DMS53 (cell line): ENCODE data around the gene CYP27A1.

Source experiments
- DNase-seq: peaks from one replicate; lab custom pipeline; 2025; lab: John Stamatoyannopoulos, UW

Gene CYP27A1

DNA sequence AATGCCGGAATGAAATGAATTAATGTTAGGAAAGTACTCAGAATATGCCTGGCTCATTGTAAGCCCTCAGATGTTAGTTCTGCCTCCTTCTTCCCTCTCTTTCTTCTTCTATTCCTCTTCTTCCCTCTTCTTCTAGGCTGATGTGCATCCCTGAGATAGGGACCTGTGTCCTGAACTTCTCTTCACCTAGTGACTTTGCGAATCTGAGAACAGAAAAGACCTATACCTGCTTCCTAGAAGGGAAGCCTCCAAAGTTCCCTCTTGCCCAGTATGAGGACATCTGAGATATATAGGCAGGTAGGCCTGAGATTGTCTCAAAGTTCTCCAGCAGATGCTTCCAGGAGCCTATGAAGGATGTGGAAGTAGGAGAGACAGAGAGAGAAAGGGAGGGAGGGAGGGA lies 8.1 kb upstream of the CYP27A1 start:
- no peak for DNase-seq

DNA sequence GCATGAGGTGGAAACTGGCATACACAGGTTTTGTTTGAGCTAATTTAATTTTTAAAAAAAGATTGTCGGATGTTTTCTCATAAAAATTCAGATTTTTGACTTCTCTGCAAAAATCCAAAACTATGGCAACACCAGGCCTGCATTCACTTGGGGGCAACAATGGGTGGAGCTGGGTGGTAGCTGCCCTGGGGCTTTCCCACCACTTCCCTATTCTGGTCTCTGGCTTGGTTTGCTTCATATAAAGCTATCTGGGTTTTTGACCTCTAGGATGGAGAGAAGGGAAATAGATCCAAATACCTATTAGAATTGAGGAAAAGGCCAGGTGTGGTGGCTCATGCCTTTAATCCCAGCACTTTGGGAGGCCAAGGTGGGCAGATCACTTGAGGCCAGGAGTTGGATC lies 5.5 kb upstream of the CYP27A1 start:
- no peak for DNase-seq

DNA sequence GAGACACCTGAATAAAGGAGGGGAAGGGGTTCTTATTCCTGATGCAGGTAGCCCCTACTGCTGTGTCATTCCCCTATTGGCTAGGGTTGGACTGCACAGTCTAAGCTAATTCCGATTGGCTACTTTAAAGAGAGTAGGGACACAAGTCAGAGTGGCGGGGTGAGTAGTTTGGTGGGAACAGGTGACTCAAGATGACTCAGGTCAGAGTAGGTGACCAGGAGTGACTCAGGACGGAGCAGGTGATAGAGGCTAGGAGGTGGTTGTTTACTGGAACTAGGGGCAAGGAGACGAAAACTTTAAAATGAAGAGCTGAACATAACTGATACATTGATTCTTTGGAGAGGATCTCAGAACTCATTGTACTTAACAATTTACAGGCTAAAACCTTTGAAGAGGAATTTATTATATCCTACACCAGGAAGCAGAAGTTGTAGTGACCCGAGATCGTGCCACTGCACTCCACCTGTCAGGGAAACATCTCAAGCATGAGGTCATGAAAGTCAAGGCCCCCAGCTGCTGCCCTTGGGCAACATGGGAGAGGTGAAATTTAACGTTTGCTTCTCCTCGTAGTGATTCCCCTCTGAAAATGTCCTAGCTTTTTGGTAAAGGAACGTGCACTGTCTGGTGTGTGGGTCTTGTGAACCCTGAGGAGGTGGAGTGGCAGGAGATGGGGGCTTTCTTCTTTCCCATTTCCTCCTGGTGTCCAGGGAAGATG lies 4.5 kb upstream of the CYP27A1 start:
- DNase-seq, result peak; percentile 10

DNA sequence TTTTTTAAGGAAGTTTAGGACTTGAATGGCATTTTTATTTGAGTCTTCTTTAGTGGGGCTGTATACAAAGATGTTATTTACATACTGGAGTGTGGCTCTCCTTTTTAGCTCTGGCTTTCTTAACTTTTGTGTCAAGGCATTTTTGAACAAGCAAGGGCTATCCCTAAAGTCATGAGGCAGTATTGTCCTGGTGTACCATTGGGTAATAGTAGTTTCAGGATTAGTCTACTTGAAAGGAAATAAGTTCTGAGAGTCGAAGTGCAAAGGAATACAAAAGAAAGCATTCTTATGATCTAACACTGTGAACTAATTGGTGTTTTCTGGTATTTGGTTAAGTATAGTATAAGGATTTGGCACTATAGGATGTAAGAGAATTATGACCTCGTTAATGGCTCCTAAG lies 1.9 kb upstream of the CYP27A1 start:
- no peak for DNase-seq

DNA sequence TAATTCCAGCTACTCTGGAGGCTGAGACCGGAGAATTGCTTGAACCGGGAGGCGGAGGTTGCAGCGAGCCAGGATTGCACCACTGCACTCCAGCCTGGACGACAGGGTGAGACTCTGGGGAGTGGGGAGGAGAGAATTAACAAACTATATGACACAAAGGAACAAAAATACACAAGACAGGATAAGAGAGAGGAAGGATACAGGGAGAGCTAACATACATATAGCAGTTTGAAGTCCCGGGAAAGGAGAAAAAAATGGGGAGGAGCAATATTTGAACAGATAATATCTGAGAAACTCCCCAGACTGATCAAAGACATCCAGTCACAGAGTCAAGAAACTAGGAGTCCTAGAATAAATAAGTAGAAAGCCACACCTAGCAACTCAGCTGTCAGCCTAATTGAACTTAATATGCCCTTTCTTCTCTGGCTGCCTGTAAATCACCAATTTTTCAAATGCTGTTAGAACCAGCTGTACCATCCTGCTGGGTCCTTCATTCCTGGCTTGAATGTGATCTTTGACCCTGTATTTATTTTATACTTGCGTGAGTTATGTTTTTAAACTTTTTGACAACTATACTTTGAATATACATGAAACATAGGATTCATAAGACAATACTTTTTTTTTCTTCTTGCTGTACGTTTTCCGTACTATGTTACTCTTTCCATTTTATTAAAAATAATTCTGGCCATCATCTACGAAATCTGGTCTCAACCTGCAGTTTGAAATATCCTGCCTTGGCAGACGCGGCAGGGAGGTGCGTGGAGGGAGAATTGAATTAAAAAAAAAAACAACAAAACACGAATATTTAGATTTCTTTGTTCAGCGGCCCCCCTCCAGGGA lies 876 bp upstream of the CYP27A1 start:
- peak; percentile 19 for DNase-seq

DNA sequence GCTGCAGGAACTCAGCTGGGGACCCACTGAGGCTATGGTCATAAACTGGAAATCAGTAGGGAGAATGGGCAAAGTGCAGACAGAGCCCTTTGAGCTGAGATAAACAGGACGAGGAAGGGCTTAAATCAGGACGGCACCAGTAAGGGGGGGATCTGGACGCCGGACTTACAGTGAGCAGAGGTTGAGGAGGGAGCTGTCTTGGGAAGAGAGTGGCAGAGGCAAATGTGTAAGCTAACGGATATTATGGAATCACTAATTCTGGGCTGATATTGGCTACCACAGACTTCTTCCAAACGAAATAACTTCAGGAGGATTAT lies 539 bp downstream of the CYP27A1 start:
- no peak for DNase-seq

DNA sequence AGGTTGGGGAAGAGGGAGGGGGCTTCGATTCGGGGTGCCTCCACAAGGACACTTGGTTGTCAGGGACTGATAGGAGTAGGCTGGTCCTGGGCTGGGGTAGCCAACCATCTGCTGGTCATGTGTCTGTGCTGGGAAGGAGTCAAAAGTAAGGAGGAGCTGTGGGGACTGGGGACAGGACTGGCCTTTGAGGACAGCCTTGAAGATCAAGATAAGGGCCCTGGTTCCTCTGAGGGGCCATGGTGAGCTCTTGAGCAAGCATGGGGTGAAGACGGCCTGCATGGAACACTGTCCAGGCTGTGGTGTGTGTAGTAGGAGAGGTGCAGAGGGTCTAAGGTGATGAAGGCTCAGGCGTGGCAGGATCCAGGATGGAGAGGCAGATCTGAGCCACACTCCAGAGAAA lies 1.7 kb downstream of the CYP27A1 start:
- DNase-seq, result no peak

DNA sequence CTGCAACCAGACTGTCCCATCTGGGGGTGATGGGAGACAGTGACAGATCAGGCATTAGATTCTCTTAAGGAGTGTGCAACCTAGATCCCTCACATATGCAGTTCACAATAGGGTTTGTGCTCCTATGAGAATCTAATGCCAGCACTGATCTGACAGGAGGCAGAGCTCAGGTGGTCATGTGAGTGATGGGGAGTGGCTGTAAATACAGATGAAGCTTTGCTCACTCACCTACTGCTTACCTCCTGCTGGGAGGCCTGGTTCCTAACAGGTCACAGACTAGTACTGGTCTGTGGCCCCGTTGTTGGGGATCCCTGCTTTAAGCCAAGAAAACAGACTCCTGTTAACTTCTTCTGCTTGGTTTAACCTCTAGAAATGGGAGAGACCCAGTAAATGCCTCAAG lies 3.2 kb downstream of the CYP27A1 start:
- peak; percentile 25 for DNase-seq

DNA sequence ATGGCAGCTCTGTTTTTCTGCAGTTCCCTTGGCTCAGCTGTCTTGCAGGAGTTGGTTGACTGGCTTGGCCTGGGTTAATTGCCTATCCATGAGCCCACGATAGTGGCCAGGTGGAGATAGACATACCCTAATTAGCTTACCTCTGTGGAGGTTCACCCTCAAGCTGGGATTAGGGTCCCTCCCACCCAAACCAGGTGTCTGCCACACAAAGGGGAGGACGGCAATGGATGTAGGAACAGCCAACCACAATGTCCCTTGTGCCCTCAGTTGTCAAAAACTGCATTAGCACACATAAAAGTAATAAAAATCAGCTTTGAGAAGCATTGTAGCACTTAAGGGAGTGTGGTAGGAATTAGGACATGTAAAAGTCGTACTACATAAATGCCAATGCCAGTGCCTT lies 4.2 kb downstream of the CYP27A1 start:
- no peak for DNase-seq

DNA sequence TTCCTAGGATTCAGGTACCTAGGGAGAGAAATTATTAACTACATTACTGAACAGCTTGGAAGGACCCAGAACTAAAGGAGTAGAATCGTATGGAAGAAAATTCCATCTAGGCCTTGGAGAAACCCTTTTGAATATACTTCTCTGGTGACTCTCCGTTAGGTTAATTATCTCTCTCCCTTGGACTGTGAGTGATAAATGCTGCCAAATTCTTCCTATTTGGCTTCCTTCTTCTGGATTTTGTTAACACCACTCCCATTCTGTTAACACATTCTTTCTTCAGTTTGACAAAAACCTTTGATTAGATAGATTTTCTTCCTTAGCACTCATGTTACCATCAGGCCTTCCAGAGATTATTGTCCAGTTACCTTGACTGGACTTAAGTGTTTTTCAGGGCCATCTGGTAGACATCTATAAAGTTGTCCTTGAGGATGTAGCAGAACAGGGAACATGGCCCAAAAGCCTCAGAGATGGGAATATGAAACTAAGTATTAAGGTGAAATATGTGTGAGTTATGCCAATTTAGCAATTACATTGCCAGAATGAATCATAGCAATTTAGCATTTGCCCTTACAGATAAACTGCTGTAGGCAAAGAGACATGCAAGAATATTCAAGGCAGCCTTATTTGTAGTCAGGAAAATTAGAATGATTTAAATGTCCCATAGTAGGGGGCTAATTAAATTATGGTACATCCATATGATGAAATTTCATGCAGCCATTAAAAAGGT lies 6.7 kb downstream of the CYP27A1 start:
- no peak for DNase-seq

DNA sequence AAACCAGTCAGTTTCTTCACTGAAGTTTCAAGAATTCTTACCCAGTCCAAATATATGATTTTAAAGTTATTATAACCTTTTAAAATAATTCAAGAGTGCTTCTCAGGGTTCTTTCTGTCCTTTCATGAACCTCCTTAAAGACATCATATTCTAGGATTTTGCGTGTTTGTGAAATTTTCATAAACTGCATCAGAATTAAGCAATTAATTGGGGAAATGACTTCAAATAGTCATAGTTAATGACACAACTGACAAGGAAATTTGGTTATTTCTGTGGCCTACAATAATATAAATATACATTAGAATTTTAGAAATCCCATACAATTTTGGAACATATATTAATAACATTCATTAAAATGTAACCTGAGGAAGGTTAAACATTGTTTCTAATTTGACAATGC lies 10.5 kb downstream of the CYP27A1 start:
- no peak for DNase-seq

DNA sequence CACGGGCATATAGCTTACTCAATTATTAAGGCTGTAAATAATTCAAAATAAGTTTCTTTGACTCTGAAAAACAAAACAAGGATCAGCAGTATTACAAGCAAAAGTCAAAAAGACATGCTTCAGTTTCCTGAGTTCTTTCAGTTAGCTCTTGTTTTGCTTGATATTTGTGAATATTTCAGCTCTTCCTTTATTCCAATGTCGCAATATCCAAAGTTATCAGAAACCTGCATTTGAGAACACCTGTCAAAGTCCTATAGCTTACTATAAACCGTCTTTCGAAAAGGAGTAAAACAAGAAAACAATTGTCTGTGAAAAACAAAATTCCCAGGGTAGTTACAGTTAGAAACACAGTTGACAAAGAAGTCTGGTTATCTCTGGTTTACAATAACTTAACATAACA lies 14.7 kb downstream of the CYP27A1 start:
- DNase-seq, result no peak

DNA sequence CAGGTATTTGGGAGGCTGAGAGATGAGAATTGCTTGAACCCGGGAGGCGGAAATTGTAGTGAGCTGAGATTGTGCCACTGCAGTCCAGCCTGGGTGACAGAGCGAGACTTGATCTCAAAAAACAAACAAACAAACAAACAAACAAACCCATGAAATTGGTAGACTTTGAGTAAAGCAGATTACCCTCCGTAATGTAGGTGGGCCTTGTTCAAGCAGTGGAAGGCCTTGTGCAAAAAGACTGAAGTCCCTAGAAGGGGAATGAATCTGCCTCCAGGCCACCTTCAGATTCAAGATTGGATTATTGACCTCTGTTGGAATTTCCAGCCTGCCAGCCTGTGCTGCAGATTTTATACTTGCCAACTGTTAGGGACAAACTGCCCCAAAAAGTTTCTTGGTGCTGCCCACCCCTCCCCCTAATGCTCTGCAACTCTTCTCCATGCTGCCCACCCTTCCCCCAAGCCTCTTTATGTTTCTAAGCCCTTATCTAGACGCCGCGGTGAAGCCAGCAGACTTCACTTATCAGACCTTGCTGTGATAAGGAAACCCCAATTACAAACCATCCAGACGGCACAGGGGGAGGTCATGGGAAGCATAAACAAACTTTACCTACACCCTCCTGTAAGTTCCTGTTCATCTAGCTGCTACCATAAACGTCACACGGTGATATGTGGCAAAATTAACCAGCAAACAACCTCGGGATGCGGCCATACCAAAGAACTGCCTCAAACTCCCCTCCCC lies 17.0 kb downstream of the CYP27A1 start:
- no peak for DNase-seq

DNA sequence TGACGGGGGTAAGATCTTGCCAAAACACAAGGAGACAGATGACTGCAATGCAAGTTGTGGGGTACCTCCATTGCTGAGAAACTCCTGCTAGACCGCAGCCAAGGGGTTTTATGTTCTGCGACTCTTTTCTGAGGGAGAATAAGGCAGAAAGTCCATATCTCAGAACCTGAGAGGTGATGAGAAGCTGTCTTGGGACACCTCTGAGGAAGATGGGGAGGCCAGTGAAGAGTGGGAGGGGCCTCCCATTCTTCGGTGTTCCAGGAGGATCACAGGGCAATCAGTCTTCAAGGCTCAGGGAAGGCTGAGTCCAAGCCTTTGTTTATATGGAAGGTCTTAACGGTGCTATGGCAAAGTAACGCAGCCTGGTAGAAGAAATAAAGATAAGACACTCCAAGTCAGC lies 18.0 kb downstream of the CYP27A1 start:
- no peak for DNase-seq

DNA sequence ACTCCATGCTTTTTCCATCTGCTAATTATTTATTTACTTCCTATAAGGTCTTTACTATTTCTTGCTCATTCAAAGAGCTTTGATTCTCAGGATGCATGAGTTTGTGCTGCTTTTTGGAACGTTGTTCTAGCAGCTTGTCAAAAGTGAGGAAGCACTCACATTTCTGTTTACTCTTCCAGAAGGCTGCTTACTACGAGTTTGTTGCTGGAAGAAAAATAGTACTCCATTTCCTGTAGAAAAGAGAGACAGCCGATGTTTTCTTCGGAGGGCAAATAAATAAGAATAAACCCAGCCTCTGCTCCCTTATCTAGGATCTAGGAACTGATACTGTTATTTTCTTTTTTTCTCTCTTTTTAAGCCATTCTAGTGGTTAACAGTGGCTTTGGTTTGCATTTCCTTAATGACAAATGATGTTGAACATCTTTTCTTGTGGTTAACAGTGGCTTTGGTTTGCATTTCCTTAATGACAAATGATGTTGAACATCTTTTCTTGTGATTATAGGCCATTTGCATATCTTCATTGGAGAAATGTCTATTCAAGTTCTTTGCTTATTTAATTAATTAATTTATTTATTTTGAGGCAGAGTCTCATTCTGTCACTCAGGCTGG lies 20.5 kb downstream of the CYP27A1 start:
- no peak for DNase-seq

DNA sequence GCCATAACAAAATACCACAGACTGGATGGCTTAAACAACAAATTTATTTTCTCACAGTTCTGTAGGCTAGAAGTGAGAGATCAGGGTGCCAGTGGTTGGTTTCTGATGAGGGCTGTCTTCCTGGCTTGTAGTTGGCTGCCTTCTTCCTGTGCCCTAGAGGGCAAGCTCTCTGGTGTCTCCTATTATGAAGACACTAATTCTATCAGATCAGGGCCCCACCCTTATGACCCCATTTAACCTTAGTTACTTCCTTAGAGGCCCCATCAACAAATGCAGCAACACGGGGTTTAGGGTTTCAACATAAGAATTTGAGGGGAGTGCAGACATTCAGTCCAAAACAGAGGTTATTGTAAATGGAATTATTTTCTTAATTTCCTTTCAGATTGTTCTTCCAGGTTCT lies 22.9 kb downstream of the CYP27A1 start:
- DNase-seq, result no peak

DNA sequence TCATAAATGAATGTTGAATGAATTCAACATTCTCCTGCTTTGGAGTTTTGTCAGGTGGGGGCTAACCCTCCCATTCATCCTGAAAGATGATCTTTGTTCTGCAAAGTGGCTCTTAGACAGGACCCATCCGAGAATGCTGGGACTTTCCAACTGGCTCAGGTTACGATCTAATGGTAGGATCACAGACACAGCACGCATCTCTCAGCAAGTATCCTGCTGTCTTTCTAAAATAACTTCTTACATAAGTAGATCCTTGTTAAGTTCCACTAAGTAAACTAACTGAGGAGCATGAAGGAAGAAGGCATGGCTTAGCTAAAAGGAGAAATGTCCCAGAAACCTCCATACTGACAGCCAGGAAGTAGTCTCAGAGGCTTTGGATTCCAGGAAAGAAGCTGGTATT lies 23.7 kb downstream of the CYP27A1 start:
- no peak for DNase-seq

DNA sequence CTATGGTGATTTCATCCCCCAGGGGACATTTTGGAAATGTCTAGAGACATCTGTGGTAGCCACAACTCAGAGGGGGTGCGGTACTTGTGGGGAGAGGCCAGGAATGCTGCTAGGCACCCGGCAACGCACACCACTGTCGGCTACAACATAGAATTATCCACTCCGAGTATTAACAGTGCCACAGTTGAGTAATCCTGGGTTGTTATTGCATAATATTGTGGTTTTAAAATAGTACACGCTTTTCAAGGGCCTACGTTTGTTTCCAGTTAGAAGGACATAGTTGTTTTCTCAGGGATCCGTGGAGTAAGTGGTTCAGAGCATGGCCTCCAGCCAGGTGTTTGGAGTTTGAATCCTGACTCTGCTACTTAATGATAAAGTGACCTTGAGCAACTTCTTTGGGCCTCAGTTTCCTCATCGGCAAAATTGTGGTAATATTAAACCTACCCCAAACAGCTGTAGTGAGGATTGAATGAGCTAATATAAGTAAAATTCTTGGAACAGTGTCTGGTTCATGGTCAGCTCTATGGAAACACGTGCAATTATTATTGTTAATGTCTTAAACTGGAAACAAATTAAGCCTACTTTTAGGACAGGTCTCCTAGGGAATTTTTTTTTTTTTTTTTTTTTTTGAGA lies 24.5 kb downstream of the CYP27A1 start:
- DNase-seq, result peak; percentile 38

DNA sequence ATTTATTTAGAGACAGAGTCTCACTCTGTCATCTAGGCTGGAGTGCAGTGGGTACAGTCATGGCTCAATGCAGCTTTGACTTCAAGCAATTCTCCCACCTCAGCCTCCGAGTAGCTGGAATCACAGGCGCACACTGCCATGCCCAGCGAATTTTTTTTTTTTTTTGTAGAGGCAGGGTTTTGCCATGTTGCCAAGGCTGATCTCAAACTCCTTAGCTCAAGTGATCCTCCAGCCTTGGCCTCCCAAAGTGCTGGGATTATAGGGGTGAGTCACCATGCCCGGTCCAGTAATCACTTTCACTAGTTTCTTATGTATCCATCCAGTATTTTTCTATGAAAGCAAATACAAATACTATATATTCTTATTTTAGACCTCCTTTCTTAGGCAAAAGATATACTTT lies 25.7 kb downstream of the CYP27A1 start:
- no peak for DNase-seq

DNA sequence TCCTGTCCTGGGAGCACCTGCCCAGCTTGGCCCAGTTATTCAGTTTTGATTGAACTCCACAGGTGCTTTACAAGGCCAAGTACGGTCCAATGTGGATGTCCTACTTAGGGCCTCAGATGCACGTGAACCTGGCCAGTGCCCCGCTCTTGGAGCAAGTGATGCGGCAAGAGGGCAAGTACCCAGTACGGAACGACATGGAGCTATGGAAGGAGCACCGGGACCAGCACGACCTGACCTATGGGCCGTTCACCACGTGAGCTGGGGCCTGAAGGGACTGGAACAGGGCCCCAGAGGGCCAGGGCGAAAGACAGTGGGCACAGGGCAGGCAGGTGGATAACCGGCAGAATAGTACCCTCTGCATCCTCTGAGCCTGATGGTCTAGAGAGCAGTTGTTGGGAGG lies 27.6 kb downstream of the CYP27A1 start:
- no peak for DNase-seq

DNA sequence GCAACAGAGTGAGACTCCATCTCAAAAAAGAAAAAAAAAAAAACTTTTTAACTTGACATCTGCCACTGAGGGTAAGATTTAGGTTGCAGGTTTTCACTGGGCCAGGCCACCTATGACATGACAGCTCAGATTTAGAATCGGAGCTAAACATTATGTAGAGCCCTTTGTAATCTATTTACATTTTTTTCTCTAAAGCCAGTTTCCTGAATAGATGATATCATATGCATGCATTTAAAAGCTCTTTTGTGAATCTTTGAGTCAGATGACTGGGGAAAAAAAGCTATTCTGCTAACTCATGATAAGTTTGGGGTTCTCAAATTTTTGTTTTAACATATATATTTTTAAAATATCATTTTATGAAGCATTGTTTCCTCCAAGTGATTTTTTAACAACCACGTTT lies 28.3 kb downstream of the CYP27A1 start:
- no peak for DNase-seq

DNA sequence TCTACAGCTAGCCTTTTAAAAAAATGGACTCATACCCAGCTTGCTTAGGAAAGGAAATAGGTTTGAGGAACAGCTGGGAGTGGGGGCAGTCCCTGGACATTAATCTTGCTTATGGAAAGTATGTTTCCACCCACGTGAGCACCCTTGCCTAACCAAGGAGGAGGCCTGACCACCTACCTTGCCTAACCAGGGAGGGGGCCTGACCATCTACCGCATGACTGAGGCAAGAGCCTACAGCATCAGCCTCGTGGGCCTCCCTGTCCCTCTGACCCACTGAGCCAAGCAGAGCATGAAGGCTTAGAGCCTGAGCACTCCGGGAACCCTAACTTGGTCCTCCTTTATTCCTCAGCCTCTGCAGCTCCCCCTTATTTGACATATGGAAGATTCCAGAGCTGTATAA lies 29.4 kb downstream of the CYP27A1 start:
- no peak for DNase-seq
